Astrocyte (in vitro differentiated cells and primary cell): ENCODE data around the gene MRTFA. TPM values are rescaled to one million over a fixed set of nuclear protein-coding genes. Genes with fewer than 3 reads are reported as not detected.

Source experiments
- DNase-seq: peaks from one replicate; pipeline ENCODE4 v3.0.0-alpha.2; 2010; ENCODE audit warnings: low read depth
- FAIRE-seq: peaks from 2 replicates; lab custom pipeline; 2011; peaks lifted over from hg19 to GRCh38; lab: Jason Lieb, UNC
- H2AFZ ChIP-seq: 2 replicates; pipeline ENCODE4 v1.6.0; 2012; ENCODE audit warnings: low read depth, low read length, inconsistent platforms
- H3K27ac ChIP-seq: 2 replicates; pipeline ENCODE4 v1.5.1; 2011; ENCODE audit warnings: low read depth, low read length, inconsistent platforms
- H3K27me3 ChIP-seq: 2 replicates; pipeline ENCODE4 v1.6.0; 2011; ENCODE audit warnings: low read length, inconsistent platforms; ENCODE audit not compliant: insufficient read depth
- H3K36me3 ChIP-seq: 2 replicates; pipeline ENCODE4 v1.5.1; 2011; ENCODE audit warnings: low read length, inconsistent platforms; ENCODE audit not compliant: insufficient read depth
- H3K4me1 ChIP-seq: 2 replicates; pipeline ENCODE4 v1.5.1; 2011; ENCODE audit warnings: low read length, inconsistent platforms; ENCODE audit not compliant: insufficient read depth
- H3K4me2 ChIP-seq: 2 replicates; pipeline ENCODE4 v1.6.0; 2012; ENCODE audit warnings: low read length, inconsistent platforms
- H3K4me3 ChIP-seq: 2 replicates; pipeline ENCODE4 v1.5.1; 2011; ENCODE audit warnings: low read depth, mild to moderate bottlenecking, low read length, inconsistent platforms; ENCODE audit not compliant: insufficient read depth
- H3K79me2 ChIP-seq: 2 replicates; pipeline ENCODE4 v1.6.0; 2012; ENCODE audit warnings: mild to moderate bottlenecking, low read length, inconsistent platforms; ENCODE audit not compliant: insufficient read depth
- H3K9ac ChIP-seq: 2 replicates; pipeline ENCODE4 v1.6.0; 2012; ENCODE audit warnings: mild to moderate bottlenecking, low read length, inconsistent platforms
- H3K9me3 ChIP-seq: 2 replicates; pipeline ENCODE4 v1.5.1; 2012; ENCODE audit warnings: low read depth, mild to moderate bottlenecking, low read length, inconsistent platforms; ENCODE audit not compliant: insufficient read depth
- H4K20me1 ChIP-seq: 2 replicates; pipeline ENCODE4 v1.6.0; 2012; ENCODE audit warnings: low read length, inconsistent platforms; ENCODE audit not compliant: insufficient read depth
- H3K27ac Mint-ChIP-seq: one replicate; pipeline ENCODE4 v1.8.0; 2021; ENCODE audit warnings: mild to moderate bottlenecking, mixed read lengths; ENCODE audit not compliant: unreplicated experiment
- H3K27me3 Mint-ChIP-seq: one replicate; pipeline ENCODE4 v1.8.0; 2021; ENCODE audit warnings: low read depth, mixed read lengths; ENCODE audit not compliant: unreplicated experiment
- H3K36me3 Mint-ChIP-seq: one replicate; pipeline ENCODE4 v1.8.0; 2021; ENCODE audit warnings: low read depth, mixed read lengths; ENCODE audit not compliant: unreplicated experiment
- H3K4me1 Mint-ChIP-seq: one replicate; pipeline ENCODE4 v1.8.0; 2021; ENCODE audit warnings: low read depth, mixed read lengths; ENCODE audit not compliant: unreplicated experiment
- H3K4me3 Mint-ChIP-seq: one replicate; pipeline ENCODE4 v1.8.0; 2021; ENCODE audit warnings: mild to moderate bottlenecking, moderate library complexity, mixed read lengths; ENCODE audit not compliant: unreplicated experiment
- H3K9me3 Mint-ChIP-seq: one replicate; pipeline ENCODE4 v1.8.0; 2021; ENCODE audit warnings: mild to moderate bottlenecking, mixed read lengths; ENCODE audit not compliant: unreplicated experiment
- EZH2 ChIP-seq: IDR thresholded peaks from 2 replicates; pipeline ENCODE4 v1.6.1; 2012; ENCODE audit warnings: mild to moderate bottlenecking, low read length, inconsistent platforms; ENCODE audit not compliant: insufficient read depth
- total RNA-seq: library from RNA; stranded (reverse); gene quantifications from 2 replicates; pipeline ENCODE4 v1.2.1, GENCODE V29; 2021
- TF ChIP-seq, protein P1 (sequence below): IDR thresholded peaks from 2 replicates; pipeline ENCODE4 v1.5.1; 2011; ENCODE audit warnings: low read depth, mild to moderate bottlenecking, inconsistent platforms, low read length, moderate library complexity; ENCODE audit not compliant: insufficient read depth

Gene MRTFA
- total RNA-seq, 1 donor from 2014 or later: 74.3 TPM

GRCh38 chr22:40425082-40425481 lies 211.4 kb downstream of the MRTFA start:
- peaks cover 45% of the 10 kb centered on the region for H3K36me3 ChIP-seq
- TF ChIP-seq, protein P1, sequence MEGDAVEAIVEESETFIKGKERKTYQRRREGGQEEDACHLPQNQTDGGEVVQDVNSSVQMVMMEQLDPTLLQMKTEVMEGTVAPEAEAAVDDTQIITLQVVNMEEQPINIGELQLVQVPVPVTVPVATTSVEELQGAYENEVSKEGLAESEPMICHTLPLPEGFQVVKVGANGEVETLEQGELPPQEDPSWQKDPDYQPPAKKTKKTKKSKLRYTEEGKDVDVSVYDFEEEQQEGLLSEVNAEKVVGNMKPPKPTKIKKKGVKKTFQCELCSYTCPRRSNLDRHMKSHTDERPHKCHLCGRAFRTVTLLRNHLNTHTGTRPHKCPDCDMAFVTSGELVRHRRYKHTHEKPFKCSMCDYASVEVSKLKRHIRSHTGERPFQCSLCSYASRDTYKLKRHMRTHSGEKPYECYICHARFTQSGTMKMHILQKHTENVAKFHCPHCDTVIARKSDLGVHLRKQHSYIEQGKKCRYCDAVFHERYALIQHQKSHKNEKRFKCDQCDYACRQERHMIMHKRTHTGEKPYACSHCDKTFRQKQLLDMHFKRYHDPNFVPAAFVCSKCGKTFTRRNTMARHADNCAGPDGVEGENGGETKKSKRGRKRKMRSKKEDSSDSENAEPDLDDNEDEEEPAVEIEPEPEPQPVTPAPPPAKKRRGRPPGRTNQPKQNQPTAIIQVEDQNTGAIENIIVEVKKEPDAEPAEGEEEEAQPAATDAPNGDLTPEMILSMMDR: no peak
- no peak for TF ChIP-seq EZH2
- peaks cover 52% of the 10 kb centered on the region for H3K36me3 Mint-ChIP-seq

DNA sequence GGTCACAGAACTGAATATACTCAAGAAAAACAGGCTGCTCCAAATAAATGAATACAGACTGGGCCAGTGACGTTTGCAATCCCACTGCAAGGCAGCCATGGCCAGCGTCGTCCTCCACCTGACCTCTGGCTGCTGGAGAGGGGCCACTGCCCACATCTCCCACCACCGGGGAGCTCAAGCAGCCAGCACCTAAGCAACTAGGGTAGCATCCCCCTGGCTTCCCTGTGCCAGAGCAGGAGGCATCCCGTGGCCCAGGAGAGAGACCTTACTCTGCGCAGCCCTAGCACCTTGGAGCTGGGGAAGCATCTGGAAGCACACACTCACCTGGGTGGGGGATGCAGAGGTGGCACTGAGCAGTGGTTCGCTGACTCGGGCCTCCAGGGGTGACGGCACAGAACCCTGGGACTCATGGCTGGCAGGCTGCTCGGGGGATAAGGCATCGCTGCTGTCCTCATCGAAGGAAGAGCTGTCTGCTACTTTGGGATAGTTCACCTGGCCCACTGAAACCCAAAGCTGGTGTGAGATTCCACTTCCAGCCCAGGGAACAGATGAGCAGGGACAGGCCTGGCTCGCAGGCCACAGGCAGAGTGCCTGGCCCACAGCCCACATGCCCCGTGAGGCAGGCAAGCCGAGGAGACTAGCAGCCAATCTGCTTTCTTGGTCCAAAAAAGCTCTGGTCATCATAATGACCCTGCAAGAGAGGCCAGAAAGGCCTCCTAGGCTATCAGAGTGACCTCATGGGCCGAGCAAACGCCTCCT lies 212.5 kb downstream of the MRTFA start:
- Mint-ChIP-seq H3K27ac (no peak overlapping the region), H3K4me1 (peaks cover 13% of the 10 kb centered on the region), H3K4me3 (no peak overlapping the region), H3K27me3 (no peaks in the 10 kb centered on the region), H3K36me3 (peaks cover 45% of the 10 kb centered on the region), H3K9me3 (peaks cover 2% of the 10 kb centered on the region)
- no peaks in the 10 kb centered on the region for H3K9me3 ChIP-seq
- H4K20me1 ChIP-seq: peaks cover 96% of the 10 kb centered on the region
- H3K4me1 ChIP-seq: peaks cover 9% of the 10 kb centered on the region
- H3K4me3 ChIP-seq: no peak overlapping the region
- TF ChIP-seq, protein P1: no peak
- no peak for TF ChIP-seq EZH2
- H3K27me3 ChIP-seq: no peaks in the 10 kb centered on the region
- FAIRE-seq (no peak), DNase-seq (no peak)
- H3K36me3 ChIP-seq: peaks cover 44% of the 10 kb centered on the region
- H2AFZ ChIP-seq: no peak overlapping the region
- no peak overlapping the region for H3K27ac ChIP-seq
- H3K4me2 ChIP-seq: no peak overlapping the region
- no peak overlapping the region for H3K9ac ChIP-seq
- peaks cover 43% of the 10 kb centered on the region for H3K79me2 ChIP-seq

More at GRCh38 chr22:40425082-40425481, 211.4 kb downstream of the MRTFA start:
- Mint-ChIP-seq H3K4me3 (no peak overlapping the region), H3K27me3 (no peaks in the 10 kb centered on the region), H3K27ac (no peak overlapping the region), H3K4me1 (peaks cover 13% of the 10 kb centered on the region), H3K9me3 (peaks cover 2% of the 10 kb centered on the region)
- Histone ChIP-seq H3K9ac (no peak overlapping the region), H3K4me1 (peaks cover 9% of the 10 kb centered on the region), H2AFZ (no peak overlapping the region), H3K4me2 (no peak overlapping the region), H3K27ac (no peak overlapping the region), H3K4me3 (no peak overlapping the region), H3K79me2 (peaks cover 49% of the 10 kb centered on the region), H3K9me3 (no peaks in the 10 kb centered on the region), H4K20me1 (peaks cover 96% of the 10 kb centered on the region), H3K27me3 (no peaks in the 10 kb centered on the region)
- DNase-seq (no peak), FAIRE-seq (no peak)

DNA sequence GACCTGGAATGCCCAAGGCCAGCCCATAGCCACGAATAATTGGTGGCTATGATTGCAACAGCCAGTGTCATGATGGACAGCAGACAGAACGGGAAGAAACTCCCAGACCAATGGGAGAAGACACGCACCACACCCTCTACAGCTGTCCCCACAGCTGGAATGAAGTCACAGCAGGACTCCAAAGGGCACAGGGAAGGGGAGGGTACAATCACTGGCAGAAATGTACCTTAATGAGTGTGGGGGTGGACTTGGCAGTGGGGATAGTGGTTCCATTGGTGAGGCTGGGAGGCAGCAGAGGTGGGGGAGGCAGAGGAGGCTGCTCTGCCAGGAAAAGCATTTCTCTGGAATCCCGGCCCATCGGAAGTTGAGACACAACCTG lies 213.2 kb downstream of the MRTFA start:
- H3K9me3 ChIP-seq: no peaks in the 10 kb centered on the region
- Mint-ChIP-seq H3K4me1 (peaks cover 13% of the 10 kb centered on the region), H3K27ac (no peak overlapping the region), H3K27me3 (no peaks in the 10 kb centered on the region), H3K4me3 (no peak overlapping the region), H3K9me3 (peaks cover 2% of the 10 kb centered on the region), H3K36me3 (peaks cover 38% of the 10 kb centered on the region)
- no peak for DNase-seq
- H4K20me1 ChIP-seq: peaks cover 90% of the 10 kb centered on the region
- H3K36me3 ChIP-seq: peaks cover 40% of the 10 kb centered on the region
- H2AFZ ChIP-seq: no peak overlapping the region
- H3K27ac ChIP-seq: no peak overlapping the region
- H3K4me1 ChIP-seq: peaks cover 9% of the 10 kb centered on the region
- peaks cover 38% of the 10 kb centered on the region for H3K79me2 ChIP-seq
- no peak for FAIRE-seq
- H3K4me2 ChIP-seq: no peak overlapping the region
- H3K9ac ChIP-seq: no peak overlapping the region
- H3K27me3 ChIP-seq: no peaks in the 10 kb centered on the region
- H3K4me3 ChIP-seq: no peak overlapping the region
- TF ChIP-seq EZH2: no peak
- TF ChIP-seq, protein P1: no peak
